ENCODE measurements around the gene FBXW9. TPM values are rescaled to one million over a fixed set of nuclear protein-coding genes. Genes with fewer than 3 reads are reported as not detected.
"Not testable (repeated sequence)": the region's sequence is repeated elsewhere in the genome, so short reads cannot be mapped to it uniquely, and the experiment has no call there.

FBXW9 gene
- polyA plus RNA-seq, 3 donors: 4.4 to 7.2 (median 5.1) TPM

- Histone ChIP-seq H3K4me3 (replicated peaks in 1 of 3; ENCODE audit: low read depth in 2 of 3, low read length in 3 of 3) (no peak overlapping the region), H3K9ac (ENCODE audit: insufficient read depth, low read length, poor library complexity, severe bottlenecking) (no peak overlapping the region), H3K4me2 (replicated peaks; ENCODE audit: extremely low read depth, low read length, poor library complexity, severe bottlenecking) (no peak overlapping the region), H3K27me3 (ENCODE audit: control insufficient read depth in 2 of 2, insufficient read depth in 2 of 2, low read length in 2 of 2) (no peaks in the 10 kb centered on the region), H4K20me1 (ENCODE audit: insufficient read depth, low read length) (peaks cover 34% of the 10 kb centered on the region), H3K9me3 (replicated peaks in 1 of 2; ENCODE audit: control insufficient read depth in 1 of 2, insufficient read depth in 1 of 2, low read length in 2 of 2) (no peaks in the 10 kb centered on the region), H3K36me3 (replicated peaks in 1 of 2; ENCODE audit: control insufficient read depth in 1 of 2, insufficient read depth in 2 of 2, low read length in 2 of 2) (peaks cover 32 to 42% of the 10 kb centered on the region in 2 donors), H2AFZ (ENCODE audit: insufficient read depth, low read depth, low read length, poor library complexity, severe bottlenecking) (no peak overlapping the region), H3K4me1 (ENCODE audit: control insufficient read depth in 1 of 2, insufficient read depth in 2 of 2, low read length in 2 of 2) (peaks cover 26 to 40% of the 10 kb centered on the region in 2 donors), H3K27ac (ENCODE audit: low read depth in 1 of 2, low read length in 2 of 2) (no peak overlapping the region), H3K79me2 (ENCODE audit: insufficient read depth, low read length) (peaks cover 31% of the 10 kb centered on the region)
- peaks cover 27 to 47% of the 10 kb centered on the region in 2 donors for H3K36me3 Mint-ChIP-seq
- no peak for DNase-seq
- no peak for TF ChIP-seq CTCF (IDR thresholded peaks at IDR 0.05)
- peaks cover 0 to 1% (median 0%) of the 10 kb centered on the region in 3 donors for H3K27me3 Mint-ChIP-seq (ENCODE audit: low read depth in 3 of 3)
- H3K27ac Mint-ChIP-seq: no peak overlapping the region
- H3K9me3 Mint-ChIP-seq: peaks cover 0 to 2% (median 0%) of the 10 kb centered on the region in 7 donors
- intact Hi-C loops (cut with micrococcal nuclease): no loop called here
- no peak overlapping the region for H3K4me3 Mint-ChIP-seq
- H3K4me1 Mint-ChIP-seq: peaks cover 37% of the 10 kb centered on the region
- WGBS (ENCODE audit: insufficient coverage): no CpG with 5 or more reads among the region's 2 CpGs
Observed at GRCh38 chr19:12726988-12727316, 30.5 kb upstream of the FBXW9 start.

GRCh38 chr19:12725612-12726011 is 29.2 kb upstream of the FBXW9 start:
- H3K9ac ChIP-seq (ENCODE audit: insufficient read depth, low read length, poor library complexity, severe bottlenecking); DNase-seq; H3K4me3 ChIP-seq (replicated peaks in 1 of 3; ENCODE audit: low read depth in 2 of 3, low read length in 3 of 3); H3K9me3 Mint-ChIP-seq; H3K9me3 ChIP-seq (replicated peaks in 1 of 2; ENCODE audit: control insufficient read depth in 1 of 2, insufficient read depth in 1 of 2, low read length in 2 of 2); H2AFZ ChIP-seq (ENCODE audit: insufficient read depth, low read depth, low read length, poor library complexity, severe bottlenecking); H3K27me3 Mint-ChIP-seq (ENCODE audit: low read depth in 3 of 3); H3K4me2 ChIP-seq (replicated peaks; ENCODE audit: extremely low read depth, low read length, poor library complexity, severe bottlenecking); intact Hi-C loops (cut with micrococcal nuclease); H3K4me3 Mint-ChIP-seq; H3K27ac ChIP-seq (ENCODE audit: low read depth in 1 of 2, low read length in 2 of 2); H3K27me3 ChIP-seq (ENCODE audit: control insufficient read depth in 2 of 2, insufficient read depth in 2 of 2, low read length in 2 of 2): not testable (repeated sequence)
- H4K20me1 ChIP-seq (ENCODE audit: insufficient read depth, low read length): peaks cover 20% of the 10 kb centered on the region
- H3K4me1 ChIP-seq (ENCODE audit: control insufficient read depth in 1 of 2, insufficient read depth in 2 of 2, low read length in 2 of 2): peaks cover 38 to 44% of the 10 kb centered on the region in 2 donors
- peaks cover 23 to 31% of the 10 kb centered on the region in 2 donors for H3K36me3 ChIP-seq (replicated peaks in 1 of 2; ENCODE audit: control insufficient read depth in 1 of 2, insufficient read depth in 2 of 2, low read length in 2 of 2)
- H3K27ac Mint-ChIP-seq: peak overlapping the region in 1 of 7 donors; percentile 8
- peaks cover 31% of the 10 kb centered on the region for H3K79me2 ChIP-seq (ENCODE audit: insufficient read depth, low read length)
- 95% methylated on average over 8 of the region's 10 CpGs for WGBS (ENCODE audit: insufficient coverage)
- H3K4me1 Mint-ChIP-seq: peaks cover 40% of the 10 kb centered on the region
- H3K36me3 Mint-ChIP-seq: peaks cover 23 to 33% of the 10 kb centered on the region in 2 donors

Measured in CD14-positive monocyte (primary cell).